B cell (primary cell): ENCODE measurements around the gene MRLN. TPM values are rescaled to one million over a fixed set of nuclear protein-coding genes. Genes with fewer than 3 reads are reported as not detected.
A peak's percentile ranks its signal among the peaks of the same experiment; 100 is the strongest.

ENCODE experiments used
- ATAC-seq: fragments of 200-7000 bp; cut with Tn5 transposase; one replicate; pipeline ENCODE4 v1.10.0; 2021; ENCODE audit warnings: low read depth, mild to moderate bottlenecking, moderate number of reproducible peaks, moderate library complexity
- CTCF ChIA-PET: fragments of 350-600 bp; sonication (Branson Sonifier 250); formaldehyde crosslinking; loops from one replicate; lab custom pipeline; 2021; ENCODE audit warnings: antibody characterized with exemption, inconsistent platforms; lab: Charles Lee
- POLR2A ChIA-PET: fragments of 350-600 bp; sonication (Branson Sonifier 250); formaldehyde crosslinking; loops from one replicate; lab custom pipeline; 2021; ENCODE audit warnings: antibody characterized with exemption; lab: Charles Lee
- DNase-seq: peaks from one replicate; pipeline ENCODE4 v3.0.0; 2013
- H2AFZ ChIP-seq: 2 replicates; pipeline ENCODE4 v1.6.1; 2012; ENCODE audit warnings: mild to moderate bottlenecking, low read depth, low read length; ENCODE audit not compliant: insufficient read depth, poor library complexity, severe bottlenecking
- H3K27ac ChIP-seq, 2 donors: 1 replicate in 1 of 2; 2 replicates in 1 of 2; pipeline ENCODE4 v1.5.1; 2012 to 2013; ENCODE audit warnings: low read length in 2 of 2, mild to moderate bottlenecking in 2 of 2, moderate library complexity in 1 of 2
- H3K27me3 ChIP-seq, 4 experiments: fragments of 200-600 bp in 1 of 4; sonication (generic) in 1 of 4; replicated peaks in 1 of 4; 1 replicate in 2 of 4; 2 replicates in 2 of 4; pipeline versions ENCODE4 v1.6.1 to v1.7.0; 2013 to 2016; ENCODE audit warnings: low read length in 3 of 4, mild to moderate bottlenecking in 2 of 4, mixed read lengths in 1 of 4, moderate library complexity in 1 of 4; ENCODE audit not compliant: insufficient read depth in 4 of 4, control insufficient read depth in 3 of 4; ENCODE audit errors: control extremely low read depth in 1 of 4
- H3K36me3 ChIP-seq, 2 experiments: replicated peaks in 1 of 2; 1 replicate in 1 of 2; 2 replicates in 1 of 2; pipeline versions ENCODE4 v1.6.1 to v1.7.1; 2013; ENCODE audit warnings: low read length in 1 of 2; ENCODE audit not compliant: insufficient read depth in 2 of 2, control insufficient read depth in 1 of 2; ENCODE audit errors: control extremely low read depth in 1 of 2, extremely low read depth in 1 of 2
- H3K4me1 ChIP-seq, 2 donors: fragments of 200-600 bp in 1 of 2; sonication (generic) in 1 of 2; 1 replicate in 1 of 2; 2 replicates in 1 of 2; pipeline versions ENCODE4 v1.5.1 to v1.6.1; 2013 to 2017; ENCODE audit warnings: low read length in 2 of 2; ENCODE audit not compliant: control insufficient read depth in 2 of 2, insufficient read depth in 2 of 2
- H3K4me2 ChIP-seq: replicated peaks from 2 replicates; pipeline ENCODE3; 2012; ENCODE audit warnings: mild to moderate bottlenecking, low read depth, low read length; ENCODE audit not compliant: poor library complexity, severe bottlenecking
- H3K4me3 ChIP-seq, 5 experiments: fragments of 200-600 bp in 1 of 5; sonication (generic) in 1 of 5; 1 replicate in 3 of 5; 2 replicates in 2 of 5; pipeline versions ENCODE4 v1.5.1 to v1.7.0; 2011 to 2016; ENCODE audit warnings: low read length in 4 of 5, mild to moderate bottlenecking in 4 of 5, low read depth in 2 of 5, control low read depth in 1 of 5, moderate library complexity in 1 of 5; ENCODE audit not compliant: insufficient read depth in 1 of 5; ENCODE audit errors: control extremely low read depth in 1 of 5, extremely low read depth in 1 of 5
- H3K79me2 ChIP-seq: fragments of 200-600 bp; sonication (generic); one replicate; pipeline ENCODE4 v1.6.0; 2016; ENCODE audit warnings: low read length; ENCODE audit not compliant: control insufficient read depth, insufficient read depth
- H3K9ac ChIP-seq: fragments of 200-600 bp; sonication (generic); 2 replicates; pipeline ENCODE4 v1.6.1; 2017; ENCODE audit warnings: mild to moderate bottlenecking, low read length, moderate library complexity
- H3K9me3 ChIP-seq, 3 donors: one replicate each; pipeline versions ENCODE4 v1.6.1 to v1.7.1; 2013; ENCODE audit warnings: low read length in 2 of 3; ENCODE audit not compliant: control insufficient read depth in 2 of 3, insufficient read depth in 1 of 3; ENCODE audit errors: control extremely low read depth in 1 of 3
- H4K20me1 ChIP-seq: 2 replicates; pipeline ENCODE4 v1.6.0; 2012; ENCODE audit warnings: mild to moderate bottlenecking, low read length; ENCODE audit not compliant: insufficient read depth, control insufficient read depth, poor library complexity, severe bottlenecking
- H3K27ac Mint-ChIP-seq: one replicate; pipeline ENCODE4 v1.8.0; 2021; ENCODE audit warnings: mixed read lengths
- H3K27me3 Mint-ChIP-seq: one replicate; pipeline ENCODE4 v1.8.0; 2021; ENCODE audit warnings: mixed read lengths
- H3K4me1 Mint-ChIP-seq: one replicate; pipeline ENCODE4 v1.8.0; 2021; ENCODE audit warnings: mixed read lengths
- H3K4me3 Mint-ChIP-seq: one replicate; pipeline ENCODE4 v1.8.0; 2021; ENCODE audit warnings: mixed read lengths
- H3K9me3 Mint-ChIP-seq: one replicate; pipeline ENCODE4 v1.8.0; 2022; ENCODE audit warnings: mixed read lengths; ENCODE audit not compliant: insufficient read depth
- EZH2 ChIP-seq: IDR thresholded peaks from 2 replicates; pipeline ENCODE4 v1.6.1; 2012; ENCODE audit warnings: borderline replicate concordance, low read depth, mild to moderate bottlenecking, moderate library complexity, low read length; ENCODE audit not compliant: insufficient read depth, poor library complexity, severe bottlenecking
- WGBS: methylation state at CpG from one replicate; pipeline ENCODE4 v1.1.5; 2013; ENCODE audit warnings: missing lambda C conversion rate; ENCODE audit not compliant: insufficient coverage; 5-methylcytosine and 5-hydroxymethylcytosine counted together
- intact Hi-C: fragments of 100-400 bp; cut with micrococcal nuclease; formaldehyde crosslinking; loops from one replicate; pipeline ENCODE4 v1.10.0; 2022
- polyA plus RNA-seq: library from polyadenylated mRNA; depleted of rRNA; stranded (reverse); fragments of >200 nt; gene quantifications from 2 replicates; pipeline ENCODE4 v1.2.3, GENCODE V29; 2012
- total RNA-seq, 2 donors: library from RNA; stranded (reverse); fragments of 120-200 nt in 1 of 2; gene quantifications; 1 replicate in 1 of 2; 2 replicates in 1 of 2; pipeline versions ENCODE4 v1.2.3 to v1.2.4, GENCODE V29; 2013 to 2022
- TF ChIP-seq, protein P1 (sequence below): fragments of 200-600 bp; IDR thresholded peaks from one replicate; pipeline ENCODE4 v1.8.0; 2022; ENCODE audit warnings: antibody characterized with exemption, mild to moderate bottlenecking

Gene MRLN
- total and polyA plus RNA-seq, 2 donors (not counting 1 experiment from before 2014, with no cell fraction given): not detected

DNA sequence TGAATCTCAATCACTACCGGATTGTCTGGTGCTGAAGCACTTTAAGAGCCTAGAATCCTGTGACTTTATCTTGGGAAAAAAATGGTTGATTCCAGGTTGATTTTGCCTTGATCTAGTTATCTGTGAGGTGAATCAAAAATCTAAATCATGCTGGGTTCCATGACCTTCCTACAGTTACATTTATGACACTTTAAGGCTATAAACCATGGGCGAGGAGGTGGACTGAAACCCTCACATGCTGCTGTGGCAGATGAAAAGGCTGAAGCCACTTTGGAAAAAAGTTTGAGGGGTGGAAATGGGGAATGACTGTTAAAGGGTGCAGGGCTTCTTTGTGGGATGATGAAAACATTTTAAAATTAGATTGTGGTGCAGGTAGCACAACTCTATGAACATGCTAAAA lies 61.1 kb downstream of the MRLN start:
- no peaks in the 10 kb centered on the region for H3K79me2 ChIP-seq
- H3K4me3 ChIP-seq: no peak overlapping the region
- Mint-ChIP-seq H3K4me3 (no peak overlapping the region), H3K27me3 (no peaks in the 10 kb centered on the region), H3K27ac (no peak overlapping the region), H3K4me1 (peaks cover 8% of the 10 kb centered on the region), H3K9me3 (no peaks in the 10 kb centered on the region)
- no peaks in the 10 kb centered on the region for H3K27me3 ChIP-seq
- WGBS: no CpG with 5 or more reads among the region's 2 CpGs
- no peaks in the 10 kb centered on the region for H3K9me3 ChIP-seq
- CTCF ChIA-PET: no interaction called here
- no peak overlapping the region for H3K9ac ChIP-seq
- no peak overlapping the region for H2AFZ ChIP-seq
- H4K20me1 ChIP-seq: no peaks in the 10 kb centered on the region
- H3K4me2 ChIP-seq: no peak overlapping the region
- no peak overlapping the region for H3K27ac ChIP-seq
- ATAC-seq (no peak), DNase-seq (no peak)
- POLR2A ChIA-PET: no interaction called here
- peaks cover 6% of the 10 kb centered on the region in 2 donors for H3K4me1 ChIP-seq
- TF ChIP-seq, protein P1, sequence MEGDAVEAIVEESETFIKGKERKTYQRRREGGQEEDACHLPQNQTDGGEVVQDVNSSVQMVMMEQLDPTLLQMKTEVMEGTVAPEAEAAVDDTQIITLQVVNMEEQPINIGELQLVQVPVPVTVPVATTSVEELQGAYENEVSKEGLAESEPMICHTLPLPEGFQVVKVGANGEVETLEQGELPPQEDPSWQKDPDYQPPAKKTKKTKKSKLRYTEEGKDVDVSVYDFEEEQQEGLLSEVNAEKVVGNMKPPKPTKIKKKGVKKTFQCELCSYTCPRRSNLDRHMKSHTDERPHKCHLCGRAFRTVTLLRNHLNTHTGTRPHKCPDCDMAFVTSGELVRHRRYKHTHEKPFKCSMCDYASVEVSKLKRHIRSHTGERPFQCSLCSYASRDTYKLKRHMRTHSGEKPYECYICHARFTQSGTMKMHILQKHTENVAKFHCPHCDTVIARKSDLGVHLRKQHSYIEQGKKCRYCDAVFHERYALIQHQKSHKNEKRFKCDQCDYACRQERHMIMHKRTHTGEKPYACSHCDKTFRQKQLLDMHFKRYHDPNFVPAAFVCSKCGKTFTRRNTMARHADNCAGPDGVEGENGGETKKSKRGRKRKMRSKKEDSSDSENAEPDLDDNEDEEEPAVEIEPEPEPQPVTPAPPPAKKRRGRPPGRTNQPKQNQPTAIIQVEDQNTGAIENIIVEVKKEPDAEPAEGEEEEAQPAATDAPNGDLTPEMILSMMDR: no peak
- no peak for TF ChIP-seq EZH2
- intact Hi-C loops: no loop called here
- H3K36me3 ChIP-seq: no peaks in the 10 kb centered on the region

DNA sequence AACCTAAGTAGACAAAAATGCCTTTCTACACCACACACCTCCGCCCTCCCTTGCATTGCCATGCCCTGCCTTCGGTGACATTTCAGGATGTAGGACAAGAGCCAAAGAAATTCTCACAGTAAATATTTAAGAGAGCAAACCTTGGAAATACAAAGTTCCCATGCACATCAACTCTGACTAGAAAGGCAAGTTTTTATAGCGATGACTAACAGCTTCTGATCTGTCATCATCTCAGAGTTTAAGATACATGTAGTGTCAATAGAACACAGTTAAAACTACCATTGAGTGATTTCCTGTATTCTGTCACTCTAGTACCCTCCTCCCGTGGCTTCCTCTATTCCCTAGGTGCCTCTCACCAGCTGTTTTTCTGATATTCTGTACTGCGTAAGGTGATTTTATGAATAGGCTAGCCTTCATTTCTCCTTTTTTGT lies 64.3 kb downstream of the MRLN start:
- H3K27ac Mint-ChIP-seq: no peak overlapping the region
- H3K4me1 ChIP-seq: peaks cover 6% of the 10 kb centered on the region in 2 donors
- ChIA-PET POLR2A (no interaction called here), CTCF (no interaction called here)
- H2AFZ ChIP-seq: no peak overlapping the region
- H3K27me3 ChIP-seq: no peaks in the 10 kb centered on the region
- DNase-seq: peak; percentile 27
- H3K27ac ChIP-seq: no peak overlapping the region
- peak; percentile 41 for ATAC-seq
- no peaks in the 10 kb centered on the region for H3K9me3 Mint-ChIP-seq
- H4K20me1 ChIP-seq: no peaks in the 10 kb centered on the region
- H3K9ac ChIP-seq: no peak overlapping the region
- no peak for TF ChIP-seq EZH2
- TF ChIP-seq, protein P1: no peak
- 65% methylated on average over 2 of the region's 5 CpGs for WGBS
- peaks cover 8% of the 10 kb centered on the region for H3K4me1 Mint-ChIP-seq
- no peak overlapping the region for H3K4me2 ChIP-seq
- no peaks in the 10 kb centered on the region for H3K36me3 ChIP-seq
- no peak overlapping the region for H3K4me3 ChIP-seq
- no peaks in the 10 kb centered on the region for H3K9me3 ChIP-seq
- H3K79me2 ChIP-seq: no peaks in the 10 kb centered on the region
- H3K4me3 Mint-ChIP-seq: no peak overlapping the region
- intact Hi-C loops: no loop called here
- no peaks in the 10 kb centered on the region for H3K27me3 Mint-ChIP-seq
